HG03571 (cell line): ENCODE results near the gene R3HDM4.
"Not testable (repeated sequence)": the region's sequence is repeated elsewhere in the genome, so short reads cannot be mapped to it uniquely, and the experiment has no call there.

ENCODE experiments used
- ATAC-seq: cut with Tn5 transposase; IDR thresholded peaks from one replicate; pipeline ENCODE4 v1.9.1; 2021; ENCODE audit not compliant: unreplicated experiment

R3HDM4 gene

DNA sequence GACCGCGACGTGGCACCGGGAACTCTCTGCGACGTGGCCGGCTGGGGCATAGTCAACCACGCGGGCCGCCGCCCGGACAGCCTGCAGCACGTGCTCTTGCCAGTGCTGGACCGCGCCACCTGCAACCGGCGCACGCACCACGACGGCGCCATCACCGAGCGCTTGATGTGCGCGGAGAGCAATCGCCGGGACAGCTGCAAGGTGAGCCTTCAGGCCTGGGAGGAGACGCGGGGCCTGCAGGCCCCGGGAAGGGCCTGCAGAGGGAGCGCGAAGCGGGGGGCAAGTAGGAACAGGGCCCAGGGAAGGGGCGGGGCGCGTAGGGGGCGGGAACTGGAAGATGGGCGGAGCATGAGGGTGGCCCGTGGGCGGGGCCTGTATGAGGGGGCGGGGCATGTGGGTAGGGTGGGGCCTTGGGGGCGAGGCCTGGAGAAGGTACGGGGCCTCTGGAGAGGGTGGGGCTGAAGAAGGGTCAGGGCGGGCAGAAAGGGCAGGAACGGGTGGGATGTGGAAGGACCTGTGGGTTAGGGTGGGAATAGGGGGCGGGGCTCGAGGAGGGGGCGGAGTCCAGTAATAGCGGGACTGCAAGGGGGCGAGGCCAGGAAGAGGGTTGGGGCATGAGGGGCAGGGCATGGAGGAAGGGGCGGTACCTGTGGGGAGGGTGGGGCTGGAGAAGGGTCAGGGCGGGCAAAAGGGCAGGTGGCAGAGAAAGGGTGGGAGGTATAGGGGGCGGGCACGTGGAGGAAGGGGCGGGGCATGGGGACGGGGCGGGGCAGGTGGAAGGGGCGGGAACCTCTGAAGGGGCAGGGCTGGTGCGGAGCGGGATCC lies 51.1 kb downstream of the R3HDM4 start:
- ATAC-seq = no peak

DNA sequence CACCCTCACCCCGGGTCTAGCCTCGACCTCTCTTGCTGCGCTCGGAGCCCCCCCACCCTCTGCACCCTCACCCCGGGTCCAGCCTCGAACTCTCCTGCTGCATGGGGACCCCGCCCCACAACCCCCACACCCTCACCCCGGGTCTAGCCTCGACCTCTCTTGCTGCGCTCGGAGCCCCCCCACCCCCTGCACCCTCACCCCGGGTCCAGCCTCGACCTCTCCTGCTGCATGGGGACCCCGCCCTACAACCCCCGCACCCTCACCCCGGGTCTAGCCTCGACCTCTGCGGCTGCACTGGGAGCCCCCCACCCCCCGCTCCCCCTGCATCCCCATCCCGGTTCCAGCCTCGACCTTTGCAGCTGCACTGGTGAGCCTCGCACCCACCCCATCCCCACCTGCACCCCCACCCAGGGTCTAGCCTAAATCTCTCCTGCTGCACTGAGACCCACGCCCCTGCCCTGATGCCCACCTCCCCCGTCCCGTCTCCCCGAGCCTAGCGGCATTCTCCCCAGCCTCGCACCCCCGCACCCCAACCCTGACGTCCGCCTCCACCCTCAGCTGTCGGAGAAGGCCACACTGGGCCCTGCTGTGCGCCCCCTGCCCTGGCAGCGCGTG lies 51.8 kb downstream of the R3HDM4 start:
- no peak for ATAC-seq

DNA sequence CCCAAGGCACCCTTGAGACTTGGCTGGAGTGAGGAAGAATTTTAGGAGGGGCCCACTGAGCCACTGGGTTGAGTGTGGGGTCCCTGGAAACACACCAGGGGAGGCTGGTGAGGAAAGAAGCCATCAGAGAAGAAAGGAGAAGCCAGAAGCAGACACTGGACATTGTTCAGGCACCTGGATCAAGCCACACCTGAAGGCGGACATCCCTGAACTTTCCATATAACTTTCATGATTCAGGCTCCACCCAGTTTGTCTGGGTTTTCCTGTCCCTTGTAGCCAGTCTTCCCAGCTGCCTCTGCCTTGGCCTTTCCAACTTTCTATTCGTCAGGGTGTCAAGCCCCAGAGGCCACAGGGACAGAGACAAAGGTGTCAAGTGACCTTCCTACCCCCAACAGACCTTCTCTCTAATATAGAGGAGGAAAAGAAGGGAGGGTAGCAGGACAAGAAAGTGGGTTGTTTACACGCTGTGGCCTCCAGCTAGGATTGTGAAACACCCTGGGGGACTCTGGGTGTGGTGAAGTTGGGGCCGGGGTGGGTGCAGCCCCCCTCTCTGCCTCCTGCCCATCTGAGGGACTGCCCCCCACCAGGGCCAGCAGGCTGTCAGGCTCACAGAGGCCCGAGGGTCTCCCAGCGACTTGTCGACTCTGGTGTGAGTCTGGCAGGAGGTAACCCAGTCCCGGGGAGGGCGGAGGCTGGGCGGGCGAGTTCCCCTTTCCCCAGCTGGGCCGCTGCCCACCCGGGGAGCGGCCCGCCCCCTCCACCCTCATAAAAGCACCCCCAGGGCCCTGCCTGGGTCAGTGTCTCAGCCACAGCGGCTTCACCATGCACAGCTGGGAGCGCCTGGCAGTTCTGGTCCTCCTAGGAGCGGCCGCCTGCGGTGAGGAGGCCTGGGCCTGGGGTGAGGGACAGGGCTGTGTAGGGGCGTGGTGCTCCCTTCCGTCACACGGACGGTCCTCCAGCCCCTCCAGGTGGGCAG lies 53.9 kb downstream of the R3HDM4 start, which contains the start of gene CFD:
CFD (plus strand) TSS at position 797 of the 976 bp plus-strand sequence; CDS start at position 823, 26 bp downstream.
- ATAC-seq = no peak

DNA sequence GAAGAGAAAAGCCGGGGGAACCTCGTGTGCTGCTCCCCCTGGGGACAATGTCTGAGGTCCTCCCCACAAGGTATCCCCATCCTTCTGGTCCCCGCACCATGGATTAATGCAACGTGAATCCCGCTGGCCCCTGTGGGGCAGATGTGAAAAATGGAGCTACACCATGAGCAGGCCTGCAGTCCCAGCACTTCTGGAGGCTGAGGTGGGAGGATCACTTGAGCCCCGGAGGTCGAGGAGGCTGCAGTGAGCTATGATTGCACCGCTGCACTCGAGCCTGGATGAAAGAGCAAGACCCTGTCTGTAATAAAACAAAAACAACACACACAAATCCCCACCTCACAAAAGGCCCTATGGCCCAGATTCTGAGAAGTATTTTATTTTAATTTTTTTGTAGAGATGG lies 54.7 kb downstream of the R3HDM4 start:
- no peak for ATAC-seq

DNA sequence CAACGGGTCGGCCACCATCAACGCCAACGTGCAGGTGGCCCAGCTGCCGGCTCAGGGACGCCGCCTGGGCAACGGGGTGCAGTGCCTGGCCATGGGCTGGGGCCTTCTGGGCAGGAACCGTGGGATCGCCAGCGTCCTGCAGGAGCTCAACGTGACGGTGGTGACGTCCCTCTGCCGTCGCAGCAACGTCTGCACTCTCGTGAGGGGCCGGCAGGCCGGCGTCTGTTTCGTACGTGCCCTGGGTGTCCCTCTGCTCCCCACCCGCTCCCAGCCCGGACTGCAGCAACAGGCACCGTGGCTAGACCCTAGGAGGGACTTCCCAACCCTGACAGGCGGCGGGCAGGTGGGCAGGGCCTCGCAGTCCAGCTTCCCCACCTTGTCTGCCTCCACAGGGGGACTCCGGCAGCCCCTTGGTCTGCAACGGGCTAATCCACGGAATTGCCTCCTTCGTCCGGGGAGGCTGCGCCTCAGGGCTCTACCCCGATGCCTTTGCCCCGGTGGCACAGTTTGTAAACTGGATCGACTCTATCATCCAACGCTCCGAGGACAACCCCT lies 57.4 kb downstream of the R3HDM4 start:
- ATAC-seq = no peak

DNA sequence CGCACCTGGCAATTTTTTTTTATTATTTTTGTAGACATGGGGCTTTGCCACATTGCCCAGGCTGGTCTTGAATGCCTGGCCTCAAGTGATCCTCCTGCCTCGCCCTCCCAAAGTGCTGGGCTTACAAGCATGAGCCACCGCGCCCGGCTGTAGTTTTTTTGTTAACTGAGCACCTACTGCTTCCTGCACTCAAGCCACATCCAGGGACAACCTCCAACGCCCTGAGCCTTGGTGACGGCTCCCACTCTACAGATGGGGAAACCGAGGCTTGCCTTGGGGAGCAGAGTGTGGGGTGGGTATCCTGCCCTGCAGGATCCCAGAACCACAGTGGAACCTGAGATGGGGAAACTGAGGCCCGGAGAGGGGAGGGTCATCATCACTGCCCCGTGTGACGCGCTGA lies 57.9 kb downstream of the R3HDM4 start:
- no peak for ATAC-seq

GRCh38 chr19:854549-854948 lies 58.5 kb downstream of the R3HDM4 start:
- no peak for ATAC-seq

DNA sequence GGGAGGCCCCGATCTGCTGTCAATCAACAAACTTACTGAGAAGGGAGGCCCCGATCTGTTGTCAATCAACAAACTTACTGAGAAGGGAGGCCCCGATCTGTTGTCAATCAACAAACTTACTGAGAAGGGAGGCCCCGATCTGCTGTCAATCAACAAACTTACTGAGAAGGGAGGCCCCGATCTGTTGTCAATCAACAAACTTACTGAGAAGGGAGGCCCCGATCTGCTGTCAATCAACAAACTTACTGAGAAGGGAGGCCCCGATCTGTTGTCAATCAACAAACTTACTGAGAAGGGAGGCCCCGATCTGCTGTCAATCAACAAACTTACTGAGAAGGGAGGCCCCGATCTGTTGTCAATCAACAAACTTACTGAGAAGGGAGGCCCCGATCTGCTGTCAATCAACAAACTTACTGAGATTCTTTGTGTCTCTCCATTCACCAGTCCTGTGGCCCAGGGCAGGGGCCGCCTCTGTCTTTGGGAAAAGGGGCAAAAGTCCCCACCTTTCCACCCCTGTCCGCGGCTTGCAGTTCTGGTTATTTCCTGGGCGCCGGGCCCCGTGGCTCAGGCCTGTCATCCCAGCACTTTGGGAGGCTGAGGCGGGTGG lies 59.3 kb downstream of the R3HDM4 start:
- not testable (repeated sequence) for ATAC-seq

DNA sequence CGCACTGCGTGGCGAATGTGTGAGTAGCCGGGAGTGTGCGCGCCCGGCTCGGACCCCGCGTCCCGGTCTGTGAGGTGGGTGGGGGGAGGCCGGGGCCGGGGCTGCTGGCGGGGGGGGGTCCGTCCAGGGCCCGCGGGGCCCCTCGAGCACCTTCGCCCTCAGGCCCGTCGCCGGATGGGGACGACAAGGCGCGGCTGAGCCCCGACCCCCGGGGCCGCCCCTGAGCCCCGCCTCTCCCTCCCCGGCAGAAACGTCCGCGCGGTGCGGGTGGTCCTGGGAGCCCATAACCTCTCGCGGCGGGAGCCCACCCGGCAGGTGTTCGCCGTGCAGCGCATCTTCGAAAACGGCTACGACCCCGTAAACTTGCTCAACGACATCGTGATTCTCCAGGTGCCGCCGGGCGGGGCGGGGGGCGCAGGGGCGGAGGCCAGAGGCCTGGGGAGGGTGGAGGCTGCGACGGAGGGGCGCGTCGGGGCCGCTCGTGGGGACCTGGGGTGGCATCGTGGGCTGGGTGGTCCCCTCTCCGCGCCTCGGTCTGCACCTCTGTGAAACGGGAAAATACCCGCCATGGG lies 59.9 kb downstream of the R3HDM4 start:
- no peak for ATAC-seq

DNA sequence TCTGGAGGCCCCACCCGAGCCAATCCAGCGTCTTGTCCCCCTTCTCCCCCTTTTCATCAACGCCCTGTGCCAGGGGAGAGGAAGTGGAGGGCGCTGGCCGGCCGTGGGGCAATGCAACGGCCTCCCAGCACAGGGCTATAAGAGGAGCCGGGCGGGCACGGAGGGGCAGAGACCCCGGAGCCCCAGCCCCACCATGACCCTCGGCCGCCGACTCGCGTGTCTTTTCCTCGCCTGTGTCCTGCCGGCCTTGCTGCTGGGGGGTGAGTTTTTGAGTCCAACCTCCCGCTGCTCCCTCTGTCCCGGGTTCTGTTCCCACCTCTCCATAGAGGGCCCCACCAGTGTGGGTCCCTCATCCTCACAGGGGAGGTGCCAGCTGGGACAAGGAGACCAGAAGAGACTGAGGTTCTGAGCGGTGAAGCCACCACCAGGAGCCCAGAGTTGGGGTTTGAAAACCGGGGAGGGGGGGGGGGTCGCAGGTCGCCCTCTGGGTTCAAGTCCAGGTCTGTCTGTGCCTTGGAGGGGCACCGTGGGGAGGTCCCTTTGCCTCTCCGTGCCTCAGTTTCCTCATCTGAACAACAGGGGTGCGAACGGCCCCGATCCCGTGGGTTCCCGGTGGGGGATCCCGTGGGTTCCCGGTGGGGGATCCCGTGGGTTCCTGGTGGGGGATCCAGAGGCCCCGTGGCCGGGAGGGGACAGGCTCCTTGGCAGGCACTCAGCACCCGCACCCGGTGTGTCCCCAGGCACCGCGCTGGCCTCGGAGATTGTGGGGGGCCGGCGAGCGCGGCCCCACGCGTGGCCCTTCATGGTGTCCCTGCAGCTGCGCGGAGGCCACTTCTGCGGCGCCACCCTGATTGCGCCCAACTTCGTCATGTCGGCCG lies 60.6 kb downstream of the R3HDM4 start, which contains the start of gene ELANE:
ELANE (plus strand) TSS at position 168 of the 878 bp plus-strand sequence; CDS start at position 194, 26 bp downstream.
- no peak for ATAC-seq

DNA sequence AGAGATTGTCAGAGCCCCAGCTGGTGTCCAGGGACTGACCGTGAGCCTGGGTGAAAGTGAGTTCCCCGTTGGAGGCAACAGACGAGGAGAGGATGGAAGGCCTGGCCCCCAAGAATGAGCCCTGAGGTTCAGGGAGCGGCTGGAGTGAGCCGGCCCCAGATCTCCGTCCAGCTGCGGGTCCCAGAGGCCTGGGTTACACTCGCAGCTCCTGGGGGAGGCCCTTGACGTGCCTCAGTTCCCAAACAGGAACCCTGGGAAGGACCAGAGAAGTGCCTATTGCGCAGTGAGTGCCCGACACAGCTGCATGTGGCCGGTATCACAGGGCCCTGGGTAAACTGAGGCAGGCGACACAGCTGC lies 62.1 kb downstream of the R3HDM4 start:
- ATAC-seq = no peak

GRCh38 chr19:850221-850978 lies 62.6 kb downstream of the R3HDM4 start:
- no peak for ATAC-seq

DNA sequence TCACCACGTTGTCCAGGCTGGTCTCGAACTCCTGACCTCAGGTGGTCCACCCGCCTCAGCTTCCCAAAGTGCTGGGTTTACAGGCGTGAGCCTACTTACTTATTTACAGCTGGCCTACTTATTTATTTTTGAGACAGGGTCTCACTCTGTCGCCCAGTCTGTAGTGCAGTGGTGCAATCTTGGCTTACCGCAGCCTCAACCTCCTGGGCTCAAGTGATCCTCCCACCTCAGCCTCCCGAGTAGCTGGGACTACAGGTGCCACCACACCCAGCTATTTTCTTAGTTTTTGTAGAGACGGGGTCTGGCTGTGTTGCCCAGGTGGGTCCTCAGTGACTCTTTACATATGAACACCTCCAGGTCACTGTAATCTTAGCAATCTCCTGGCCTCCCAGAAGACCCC lies 63.8 kb downstream of the R3HDM4 start:
- not testable (repeated sequence) for ATAC-seq

DNA sequence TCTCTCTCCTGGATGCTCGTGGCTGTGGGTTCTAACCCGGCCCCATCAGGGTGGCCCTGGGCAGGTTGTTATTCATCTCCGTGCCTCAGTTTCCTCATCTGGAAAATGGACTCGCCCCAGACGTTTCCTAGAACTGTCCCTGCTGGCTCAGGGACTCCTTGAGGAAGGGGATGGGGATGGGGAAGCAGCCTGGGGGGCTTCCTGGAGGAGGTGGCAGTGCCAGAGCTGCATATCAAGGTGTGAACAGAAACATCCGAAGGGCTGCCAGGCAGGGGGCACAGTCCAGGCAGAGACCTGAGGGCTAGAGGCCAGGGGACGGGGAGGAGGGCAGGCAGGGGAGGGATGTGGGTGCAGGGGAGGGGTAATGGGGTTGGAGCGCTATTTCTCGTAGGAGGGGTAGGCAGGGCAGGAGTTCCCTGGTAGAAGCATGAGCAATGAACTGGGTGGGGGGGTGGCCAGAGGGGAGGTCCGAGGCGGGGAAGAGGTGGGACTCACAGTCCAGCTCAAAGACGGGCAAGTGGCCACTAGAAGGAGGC lies 64.6 kb downstream of the R3HDM4 start:
- ATAC-seq = no peak
